ENCODE results near the gene CATSPER3.

DNA sequence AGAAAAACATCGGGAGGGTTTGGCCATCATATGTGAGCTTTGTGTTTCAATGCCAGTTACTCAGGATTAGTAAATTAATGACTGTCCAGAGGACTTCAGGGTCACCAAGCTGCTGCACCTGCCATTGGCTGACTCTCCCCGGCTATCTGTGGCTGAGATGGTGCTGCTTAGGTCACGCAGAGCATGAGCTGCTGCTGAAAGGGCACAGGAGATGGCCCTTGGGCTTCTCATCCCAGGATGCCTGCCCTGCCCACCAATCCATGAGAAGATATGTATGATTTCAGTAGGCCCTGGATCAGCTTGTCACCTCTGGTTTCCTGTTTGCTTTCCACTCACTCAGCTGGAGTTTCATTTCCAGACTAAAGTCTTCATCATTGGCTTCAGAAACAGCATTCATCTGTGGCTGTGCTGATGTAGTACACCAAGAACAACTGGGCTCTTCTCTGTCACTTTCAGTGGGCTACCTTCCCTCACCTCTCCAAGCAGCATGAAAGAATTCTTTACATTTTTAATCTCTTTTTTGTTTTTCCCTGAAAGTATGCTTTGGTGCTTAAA, 2.4 kb upstream of the CATSPER3 start:
- TF ChIP-seq CTCF (IDR thresholded peaks at IDR 0.05; ENCODE audit: poor library complexity, severe bottlenecking) (no peak), EZH2 (IDR thresholded peaks at IDR 0.05; ENCODE audit: borderline replicate concordance, insufficient read depth, low read length, poor library complexity, severe bottlenecking) (no peak), POLR2AphosphoS5 (IDR thresholded peaks at IDR 0.05) (no peak), RAD21 (conservative IDR thresholded peaks at IDR 0.05) (no peak), REST (IDR thresholded peaks at IDR 0.05; ENCODE audit: borderline replicate concordance) (no peak), SMC3 (conservative IDR thresholded peaks at IDR 0.05; ENCODE audit: poor library complexity) (no peak), TAF1 (IDR thresholded peaks at IDR 0.05; ENCODE audit: low read depth) (no peak)

Data from neural cell (in vitro differentiated cells).